Pancreas (tissue), 10 donors: ENCODE data around the gene HOXA9. TPM values are rescaled to one million over a fixed set of nuclear protein-coding genes. Genes with fewer than 3 reads are reported as not detected.

Experiments used
- ATAC-seq, 4 donors: fragments of 200-7000 bp; cut with Tn5 transposase; one replicate each; pipeline versions ENCODE4 v1.8.0 to v1.9.1; 2020; ENCODE audit warnings: mild to moderate bottlenecking in 4 of 4, moderate library complexity in 4 of 4
- DNase-seq, 6 donors: peaks; one replicate each; pipeline ENCODE4 v3.0.0-alpha.2; 2020
- FAIRE-seq: peaks from 2 replicates; lab custom pipeline; 2012; peaks lifted over from hg19 to GRCh38; lab: Jason Lieb, UNC
- H3K27ac ChIP-seq, 4 donors: fragments of 200-600 bp; sonication (generic); 1 replicate in 3 of 4; 2 replicates in 1 of 4; pipeline versions ENCODE4 v1.5.0 to v1.8.0; 2020
- H3K27me3 ChIP-seq, 4 donors: fragments of 200-600 bp; one replicate each; pipeline ENCODE4 v1.8.0; 2021
- H3K36me3 ChIP-seq, 3 donors: fragments of 200-600 bp; sonication (generic) in 1 of 3; one replicate each; pipeline versions ENCODE4 v1.5.0 to v1.8.0; 2020 to 2021
- H3K4me1 ChIP-seq, 3 donors: fragments of 200-600 bp; one replicate each; pipeline ENCODE4 v1.8.0; 2021
- H3K4me3 ChIP-seq, 4 donors: fragments of 200-600 bp; sonication (generic) in 2 of 4; one replicate each; pipeline versions ENCODE4 v1.5.0 to v1.8.0; 2020 to 2021
- H3K9me3 ChIP-seq, 4 donors: fragments of 200-600 bp; one replicate each; pipeline ENCODE4 v1.8.0; 2021
- WGBS, 2 donors: extraction: QIAGEN DNeasy Blood & Tissue Kit; methylation state at CpG; one replicate each; pipeline ENCODE4 v1.1.7; 2013; 5-methylcytosine and 5-hydroxymethylcytosine counted together
- intact Hi-C, 3 donors: fragments of 100-400 bp; cut with DNase I; formaldehyde crosslinking; loops; one replicate each; pipeline versions ENCODE4 v1.11.1 to v1.14.2; 2022
- polyA plus RNA-seq, 2 donors: library from polyadenylated mRNA; stranded (reverse); fragments of 200-250 nt; gene quantifications; one replicate each; pipeline ENCODE4 v1.2.3, GENCODE V29; 2013
- total RNA-seq, 6 donors: library from RNA; stranded (reverse); fragmentation: NEBNext Ultra II Directional in 4 of 6; extraction: Animal tissue kit (Norgen Biotek cat#: 25700) in 4 of 6; gene quantifications; one replicate each; pipeline versions ENCODE4 v1.2.1 to v1.2.4, GENCODE V29; 2021 to 2023
- TF ChIP-seq, protein P1 (sequence below), 4 donors: fragments of 200-600 bp; sonication (generic) in 3 of 4; IDR thresholded peaks; one replicate each; pipeline versions ENCODE4 v1.5.0 to v1.8.0; 2021; ENCODE audit warnings: antibody characterized with exemption in 4 of 4
- donor health status: healthy with polysubstance abuse.
- donor health status: DM: no; HTN: no; CAD: no; lungs with moderate emphysema.
- donor health status: DM: no; HTN: no; CAD: no.
- donor health status: control.
- donor health status: control.
- donor health status: Bipolar disorder and iron deficiency.
- donor health status: DM: yes; HTN: yes; CAD: no.
- donor health status: DM: no; HTN: no; CAD: no.
- donor health status: DM: no; HTN: no; CAD: no.
- donor health status: DM: yes; HTN: yes; CAD: no.

Gene HOXA9
- total and polyA plus RNA-seq, 8 donors = 0.09 to 0.13 TPM; not detected in 6

DNA sequence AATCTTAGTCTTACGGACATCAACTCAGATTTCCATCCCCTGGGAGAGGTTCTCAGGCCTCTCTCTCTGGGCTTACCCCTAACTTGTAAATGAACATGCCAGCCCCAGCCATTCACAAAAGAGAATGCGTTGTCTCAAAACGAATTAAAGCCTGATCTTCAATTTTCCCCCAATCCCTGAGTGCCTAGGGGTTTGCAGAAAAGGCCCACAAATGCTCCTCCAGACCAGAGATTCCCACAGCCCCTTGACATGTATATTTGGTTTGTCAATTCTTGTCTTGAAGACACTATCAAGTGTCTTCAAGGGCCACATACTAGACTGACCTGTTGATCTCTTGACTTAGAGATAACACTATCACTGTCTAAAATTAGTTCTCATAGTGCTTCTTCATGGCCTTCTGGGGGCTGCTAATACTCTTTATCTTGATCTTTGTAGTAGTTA lies 46.4 kb upstream of the HOXA9 start:
- Histone ChIP-seq H3K4me3 (no peak overlapping the region), H3K36me3 (no peaks in the 10 kb centered on the region), H3K27ac (no peak overlapping the region), H3K27me3 (peaks cover 6 to 65% (median 19%) of the 10 kb centered on the region in 4 donors), H3K4me1 (peaks cover 0 to 7% (median 0%) of the 10 kb centered on the region in 3 donors), H3K9me3 (no peaks in the 10 kb centered on the region)
- no peak for ATAC-seq
- DNase-seq = no peak
- intact Hi-C loops = no loop called here
- TF ChIP-seq, protein P1, sequence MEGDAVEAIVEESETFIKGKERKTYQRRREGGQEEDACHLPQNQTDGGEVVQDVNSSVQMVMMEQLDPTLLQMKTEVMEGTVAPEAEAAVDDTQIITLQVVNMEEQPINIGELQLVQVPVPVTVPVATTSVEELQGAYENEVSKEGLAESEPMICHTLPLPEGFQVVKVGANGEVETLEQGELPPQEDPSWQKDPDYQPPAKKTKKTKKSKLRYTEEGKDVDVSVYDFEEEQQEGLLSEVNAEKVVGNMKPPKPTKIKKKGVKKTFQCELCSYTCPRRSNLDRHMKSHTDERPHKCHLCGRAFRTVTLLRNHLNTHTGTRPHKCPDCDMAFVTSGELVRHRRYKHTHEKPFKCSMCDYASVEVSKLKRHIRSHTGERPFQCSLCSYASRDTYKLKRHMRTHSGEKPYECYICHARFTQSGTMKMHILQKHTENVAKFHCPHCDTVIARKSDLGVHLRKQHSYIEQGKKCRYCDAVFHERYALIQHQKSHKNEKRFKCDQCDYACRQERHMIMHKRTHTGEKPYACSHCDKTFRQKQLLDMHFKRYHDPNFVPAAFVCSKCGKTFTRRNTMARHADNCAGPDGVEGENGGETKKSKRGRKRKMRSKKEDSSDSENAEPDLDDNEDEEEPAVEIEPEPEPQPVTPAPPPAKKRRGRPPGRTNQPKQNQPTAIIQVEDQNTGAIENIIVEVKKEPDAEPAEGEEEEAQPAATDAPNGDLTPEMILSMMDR (IDR thresholded peaks at IDR 0.05) = no peak
- WGBS, 2 donors = 53 to 55% methylated on average over 3 of the region's 3 CpGs
- FAIRE-seq = no peak

DNA sequence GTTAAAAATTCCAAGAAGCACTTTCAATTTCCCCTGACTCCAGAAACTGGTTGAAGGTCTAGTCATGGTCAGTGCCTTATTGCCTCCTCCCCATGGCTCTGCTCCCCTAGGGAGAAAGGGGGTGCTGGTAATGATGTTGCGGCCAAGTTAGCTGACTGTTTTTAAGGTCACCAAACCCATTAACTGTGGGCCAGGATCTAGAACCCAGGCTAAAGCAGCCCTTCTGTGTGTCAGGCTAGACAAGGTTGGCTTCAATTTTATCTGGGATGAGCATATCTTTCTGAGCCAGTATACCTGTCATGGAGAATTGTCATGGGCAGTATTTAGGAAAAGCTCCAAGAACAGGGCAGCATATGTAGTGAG lies 45.7 kb upstream of the HOXA9 start:
- no peak for DNase-seq
- no peak overlapping the region for H3K27ac ChIP-seq
- intact Hi-C loops = no loop called here
- H3K4me1 ChIP-seq = peaks cover 0 to 7% (median 0%) of the 10 kb centered on the region in 3 donors
- H3K27me3 ChIP-seq = peaks cover 6 to 72% (median 24%) of the 10 kb centered on the region in 4 donors
- TF ChIP-seq, protein P1 (IDR thresholded peaks at IDR 0.05) = no peak
- no peaks in the 10 kb centered on the region for H3K36me3 ChIP-seq
- ATAC-seq = no peak
- H3K9me3 ChIP-seq = no peaks in the 10 kb centered on the region
- FAIRE-seq = no peak
- H3K4me3 ChIP-seq = no peak overlapping the region
- WGBS, 2 donors = 80 to 86% methylated on average over 1 of the region's 1 CpG

DNA sequence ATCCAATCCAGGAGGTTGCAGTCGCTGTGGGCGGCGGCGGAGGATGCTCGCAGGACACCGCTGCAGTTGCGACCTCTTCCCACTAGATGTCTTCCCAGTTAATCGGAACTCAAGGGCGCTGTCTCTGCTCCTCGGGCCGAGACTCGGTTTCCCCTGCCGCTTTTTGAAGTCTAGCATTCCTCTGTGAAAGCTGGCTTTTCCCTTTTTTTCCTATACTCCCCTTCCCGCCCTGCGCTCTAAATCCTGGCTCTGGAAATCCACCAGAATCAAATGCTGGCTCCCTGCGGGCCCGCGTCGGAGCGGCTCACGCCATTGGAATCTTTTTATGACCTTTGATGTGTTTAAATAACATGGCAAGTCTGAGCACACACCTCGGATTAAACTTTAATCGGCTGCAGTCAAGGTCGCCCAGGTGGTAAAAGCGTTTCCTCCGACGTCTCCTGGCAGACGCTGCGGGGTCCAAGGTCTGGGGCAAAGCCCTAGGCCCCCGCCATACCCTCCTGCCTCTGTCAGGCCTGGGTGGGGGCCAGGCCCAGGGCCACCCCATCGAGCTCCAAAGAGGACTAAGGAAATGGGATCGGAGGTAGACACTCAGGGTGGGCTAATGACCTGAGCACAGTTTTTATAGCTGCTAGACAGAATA lies 45.2 kb upstream of the HOXA9 start:
- peak overlapping the region in 1 of 4 donors; percentile 22 for H3K4me3 ChIP-seq
- intact Hi-C loops = no loop called here
- FAIRE-seq (no peak), DNase-seq (peak in 4 of 6 donors; percentile 33 to 67 (median 51)), ATAC-seq (peak; percentile 69 to 79 (median 76))
- WGBS, 2 donors = 7 to 8% methylated on average over 32 of the region's 32 CpGs
- no peaks in the 10 kb centered on the region for H3K36me3 ChIP-seq
- TF ChIP-seq, protein P1 (IDR thresholded peaks at IDR 0.05) = peak in 3 of 4 donors; percentile 42 to 62 (median 44)
- peaks cover 0 to 7% (median 0%) of the 10 kb centered on the region in 3 donors for H3K4me1 ChIP-seq
- H3K27me3 ChIP-seq = peaks cover 10 to 77% (median 24%) of the 10 kb centered on the region in 4 donors
- H3K27ac ChIP-seq = no peak overlapping the region
- no peaks in the 10 kb centered on the region for H3K9me3 ChIP-seq

DNA sequence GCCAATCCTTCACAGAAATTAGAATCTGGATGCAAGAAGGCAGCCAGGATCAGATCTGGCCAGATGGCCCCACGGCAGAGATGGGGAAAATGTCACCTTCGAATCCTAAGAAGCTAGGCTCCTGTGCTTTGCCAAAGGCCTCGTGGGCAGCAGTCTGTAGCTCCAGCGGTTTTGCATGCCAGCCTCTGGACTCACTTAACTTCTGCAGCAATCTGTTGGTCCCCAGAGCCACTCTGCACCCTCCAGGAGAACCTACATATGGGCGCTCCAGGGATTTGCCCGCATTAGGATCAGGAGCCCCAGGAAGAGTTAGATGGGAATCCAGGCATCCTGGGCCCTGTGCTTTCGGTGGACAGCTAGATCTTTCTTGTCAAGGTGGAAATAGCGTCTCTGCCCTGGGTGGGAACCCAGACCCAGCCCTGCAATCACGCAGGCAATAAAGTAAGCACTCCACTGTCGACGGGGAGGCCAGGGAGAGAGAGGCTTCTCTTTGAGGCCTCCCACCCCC lies 44.6 kb upstream of the HOXA9 start:
- no peak overlapping the region for H3K27ac ChIP-seq
- ATAC-seq (no peak), DNase-seq (no peak), FAIRE-seq (no peak)
- H3K9me3 ChIP-seq = no peaks in the 10 kb centered on the region
- 47 to 48% methylated on average over 11 of the region's 11 CpGs for WGBS, 2 donors
- no peaks in the 10 kb centered on the region for H3K36me3 ChIP-seq
- intact Hi-C loops = no loop called here
- H3K4me3 ChIP-seq = no peak overlapping the region
- TF ChIP-seq, protein P1 (IDR thresholded peaks at IDR 0.05) = no peak
- peaks cover 0 to 11% (median 0%) of the 10 kb centered on the region in 3 donors for H3K4me1 ChIP-seq
- peaks cover 14 to 80% (median 26%) of the 10 kb centered on the region in 4 donors for H3K27me3 ChIP-seq

DNA sequence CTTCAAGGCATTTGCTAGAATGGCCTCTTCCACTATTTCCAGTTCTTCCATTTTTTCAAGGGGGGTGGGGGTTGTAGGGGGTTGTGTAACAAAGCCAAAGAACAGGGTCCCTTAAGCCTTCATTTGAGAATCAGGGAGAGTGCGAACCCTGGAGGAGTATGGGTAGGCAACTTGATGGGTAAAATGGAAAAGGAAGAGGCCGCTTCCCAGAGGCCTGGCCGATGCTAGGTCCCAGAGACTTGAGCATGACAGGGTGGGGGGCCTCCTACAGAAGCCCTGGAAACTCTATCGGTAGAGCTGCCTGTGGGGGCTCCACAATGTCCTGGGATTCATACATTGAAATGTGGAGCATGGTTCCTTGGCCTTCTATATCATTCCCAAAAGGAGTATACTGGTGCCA lies 43.7 kb upstream of the HOXA9 start:
- 78 to 80% methylated on average over 4 of the region's 4 CpGs for WGBS, 2 donors
- FAIRE-seq (no peak), DNase-seq (no peak), ATAC-seq (no peak)
- TF ChIP-seq, protein P1 (IDR thresholded peaks at IDR 0.05) = no peak
- H3K9me3 ChIP-seq = no peaks in the 10 kb centered on the region
- H3K4me3 ChIP-seq = no peak overlapping the region
- peaks cover 16 to 89% (median 28%) of the 10 kb centered on the region in 4 donors for H3K27me3 ChIP-seq
- no peaks in the 10 kb centered on the region for H3K36me3 ChIP-seq
- intact Hi-C loops = no loop called here
- no peak overlapping the region for H3K27ac ChIP-seq
- H3K4me1 ChIP-seq = peaks cover 0 to 13% (median 0%) of the 10 kb centered on the region in 3 donors
